HT-29 (cell line): Measurements from ENCODE around the gene TCAP. TPM values are rescaled to one million over a fixed set of nuclear protein-coding genes. Genes with fewer than 3 reads are reported as not detected.

ENCODE experiments used
- DNase-seq: peaks from one replicate; pipeline ENCODE4 v3.0.0-alpha.2; 2015; ENCODE audit warnings: low spot score
- total RNA-seq: library from RNA; depleted of rRNA; stranded (reverse); fragments of >200 nt; shearing (Covaris generic); gene quantifications from 2 replicates; pipeline ENCODE4 v1.2.3, GENCODE V29; 2014

The TCAP gene
- total RNA-seq, 1 experiment from 2014 or later: 1.9 TPM

- DNase-seq: no peak
Measured at GRCh38 chr17:39666601-39667261, 1.6 kb downstream of the TCAP start.

- DNase-seq: no peak
Measured at GRCh38 chr17:39667262-39667944, 2.3 kb downstream of the TCAP start.

- DNase-seq: peak; percentile 73
Measured at GRCh38 chr17:39667945-39668924, 3.1 kb downstream of the TCAP start, which contains the start of gene PNMT. TSS of gene PNMT (plus strand) at chr17:39668453. CDS start at chr17:39668476, 23 bp downstream.

- DNase-seq: no peak
Measured at GRCh38 chr17:39669897-39670735, 5.0 kb downstream of the TCAP start.

GRCh38 chr17:39670746-39671145 is 5.6 kb downstream of the TCAP start:
- no peak for DNase-seq

- peak; percentile 54 for DNase-seq
Measured at GRCh38 chr17:39671651-39672521, 6.7 kb downstream of the TCAP start.

- DNase-seq: no peak
Measured at GRCh38 chr17:39672522-39673334, 7.6 kb downstream of the TCAP start.

- DNase-seq: no peak
Measured at GRCh38 chr17:39673335-39674081, 8.4 kb downstream of the TCAP start.

GRCh38 chr17:39674179-39674578 is 9.0 kb downstream of the TCAP start:
- no peak for DNase-seq

GRCh38 chr17:39674702-39675389 is 9.7 kb downstream of the TCAP start:
- DNase-seq: peak; percentile 81

GRCh38 chr17:39675390-39676082 is 10.4 kb downstream of the TCAP start:
- no peak for DNase-seq

- DNase-seq: peak; percentile 92
Measured at GRCh38 chr17:39676198-39676819, 11.2 kb downstream of the TCAP start.

- no peak for DNase-seq
Measured at GRCh38 chr17:39677072-39677471, 11.9 kb downstream of the TCAP start.

GRCh38 chr17:39677542-39678339 is 12.6 kb downstream of the TCAP start:
- no peak for DNase-seq

GRCh38 chr17:39678340-39679116 is 13.4 kb downstream of the TCAP start:
- peak; percentile 67 for DNase-seq
